SK-N-SH (cell line): ENCODE results near the gene TRPV5. TPM values are rescaled to one million over a fixed set of nuclear protein-coding genes. Genes with fewer than 3 reads are reported as not detected.
A peak's percentile ranks its signal among the peaks of the same experiment; 100 is the strongest.

ENCODE experiments used
- CTCF ChIA-PET: fragments of 300-600, 350-600 bp; formaldehyde crosslinking; extraction: SDS; loops from one replicate; lab custom pipeline; 2021; lab: Yijun Ruan, JAX
- POLR2A ChIA-PET: fragments of 350-600 bp; sonication (Branson Sonifier 250); formaldehyde crosslinking; extraction: SDS; loops from one replicate; lab custom pipeline; 2020; ENCODE audit warnings: antibody characterized with exemption, inconsistent platforms; lab: Yijun Ruan, JAX
- DNase-seq: peaks from one replicate; pipeline ENCODE4 v3.0.0; 2012
- H2AFZ ChIP-seq: fragments of 200-600 bp; sonication (generic); 2 replicates; pipeline ENCODE4 v1.8.1; 2016; ENCODE audit warnings: antibody characterized with exemption, mild to moderate bottlenecking, low read depth
- H3F3A ChIP-seq: fragments of 200-600 bp; sonication (generic); replicated peaks from 2 replicates; pipeline ENCODE3; 2016; ENCODE audit warnings: antibody characterized with exemption, mild to moderate bottlenecking; ENCODE audit not compliant: insufficient read depth
- H3K27ac ChIP-seq, 2 experiments: fragments of 200-500 bp in 1 of 2; fragments of 200-600 bp in 1 of 2; sonication (Bioruptor generic) in 1 of 2; sonication (generic), shearing (Covaris generic) in 1 of 2; 2 replicates each; pipeline versions ENCODE4 v1.5.1 to v1.6.1; 2014 to 2016; ENCODE audit warnings: low read depth in 2 of 2, inconsistent platforms in 1 of 2, low read length in 1 of 2, mild to moderate bottlenecking in 1 of 2, mixed read lengths in 1 of 2
- H3K27me3 ChIP-seq: fragments of 200-600 bp; sonication (generic), shearing (Covaris generic); 2 replicates; pipeline ENCODE4 v1.6.1; 2016; ENCODE audit warnings: mixed run types; ENCODE audit not compliant: insufficient read depth
- H3K36me3 ChIP-seq, 2 experiments: fragments of 200-500 bp in 1 of 2; fragments of 200-600 bp in 1 of 2; sonication (Bioruptor generic) in 1 of 2; sonication (generic) in 1 of 2; replicated peaks in 1 of 2; 2 replicates each; pipeline versions ENCODE3 to v1.5.1; 2014 to 2016; ENCODE audit warnings: low read length in 1 of 2, mild to moderate bottlenecking in 1 of 2; ENCODE audit not compliant: insufficient read depth in 2 of 2, control insufficient read depth in 1 of 2
- H3K4me1 ChIP-seq, 2 experiments: fragments of 200-500 bp in 1 of 2; fragments of 200-600 bp in 1 of 2; sonication (Bioruptor generic) in 1 of 2; sonication (generic), shearing (Covaris generic) in 1 of 2; 2 replicates each; pipeline versions ENCODE4 v1.5.1 to v1.6.1; 2014 to 2016; ENCODE audit warnings: low read depth in 1 of 2, low read length in 1 of 2, mixed run types in 1 of 2; ENCODE audit not compliant: insufficient read depth in 2 of 2, control insufficient read depth in 1 of 2
- H3K4me2 ChIP-seq: fragments of 200-600 bp; sonication (generic), shearing (Covaris generic); 2 replicates; pipeline ENCODE4 v1.6.1; 2017; ENCODE audit warnings: mixed run types
- H3K4me3 ChIP-seq, 2 experiments: fragments of 200-500 bp in 1 of 2; fragments of 200-600 bp in 1 of 2; sonication (Bioruptor generic) in 1 of 2; sonication (generic), shearing (Covaris generic) in 1 of 2; 2 replicates each; pipeline versions ENCODE4 v1.5.1 to v1.8.1; 2014 to 2016; ENCODE audit warnings: low read depth in 2 of 2, inconsistent platforms in 1 of 2, low read length in 1 of 2, mild to moderate bottlenecking in 1 of 2, mixed read lengths in 1 of 2, moderate library complexity in 1 of 2
- H3K79me2 ChIP-seq: fragments of 200-600 bp; sonication (generic); 2 replicates; pipeline ENCODE4 v1.8.1; 2017; ENCODE audit warnings: mild to moderate bottlenecking; ENCODE audit not compliant: insufficient read depth
- H3K9ac ChIP-seq: fragments of 200-600 bp; sonication (generic); 2 replicates; pipeline ENCODE4 v1.6.1; 2017; ENCODE audit warnings: mixed run types
- H3K9me2 ChIP-seq: fragments of 200-600 bp; sonication (generic); 2 replicates; pipeline ENCODE4 v1.6.1; 2017; ENCODE audit warnings: mixed run types
- H3K9me3 ChIP-seq: fragments of 200-600 bp; sonication (generic); 2 replicates; pipeline ENCODE4 v1.6.1; 2017; ENCODE audit warnings: mixed run types, mild to moderate bottlenecking, moderate library complexity
- H4K20me1 ChIP-seq: fragments of 200-600 bp; sonication (generic); 2 replicates; pipeline ENCODE4 v1.6.1; 2017; ENCODE audit warnings: mild to moderate bottlenecking, mixed run types; ENCODE audit not compliant: insufficient read depth
- CTCF ChIP-seq: fragments of 200-600 bp; sonication (generic); IDR thresholded peaks from 2 replicates; pipeline ENCODE4 v1.6.1; 2017; ENCODE audit warnings: antibody characterized with exemption, mild to moderate bottlenecking, moderate library complexity
- GATA2 ChIP-seq: sonication (generic); formaldehyde crosslinking; IDR thresholded peaks from 2 replicates; pipeline ENCODE4 v1.5.0; 2020; ENCODE audit warnings: mild to moderate bottlenecking, missing genetic modification reagents
- IRF3 ChIP-seq: fragments of 150-350 bp; IDR thresholded peaks from 2 replicates; pipeline ENCODE4 v1.6.1; 2016; ENCODE audit warnings: mild to moderate bottlenecking, low read depth, low read length
- MAX ChIP-seq: IDR thresholded peaks from 2 replicates; pipeline ENCODE4 v1.4.0; 2012; ENCODE audit warnings: low read depth
- MEF2A ChIP-seq: IDR thresholded peaks from 2 replicates; pipeline ENCODE4 v1.4.0; 2012; ENCODE audit warnings: low read depth, borderline replicate concordance
- PBX3 ChIP-seq: IDR thresholded peaks from 2 replicates; pipeline ENCODE4; 2012
- POLR2AphosphoS5 ChIP-seq: IDR thresholded peaks from 2 replicates; pipeline ENCODE4 v1.6.1; 2012; ENCODE audit warnings: low read depth, low read length
- RAD21 ChIP-seq: IDR thresholded peaks from 2 replicates; pipeline ENCODE4 v1.6.1; 2012; ENCODE audit warnings: mild to moderate bottlenecking, low read length
- REST ChIP-seq: IDR thresholded peaks from 2 replicates; pipeline ENCODE4 v1.6.1; 2012; ENCODE audit warnings: mild to moderate bottlenecking, low read depth, low read length, moderate library complexity
- SIN3A ChIP-seq: IDR thresholded peaks from 2 replicates; pipeline ENCODE4 v1.6.1; 2012; ENCODE audit warnings: low read depth, mild to moderate bottlenecking, low read length, moderate library complexity, borderline replicate concordance
- SMC3 ChIP-seq: IDR thresholded peaks from 2 replicates; pipeline ENCODE4 v1.6.1; 2012; ENCODE audit warnings: low read depth, low read length, improper control_type of control experiment
- ZBTB33 ChIP-seq: IDR thresholded peaks from 2 replicates; pipeline ENCODE4 v1.4.0; 2012; ENCODE audit warnings: low read depth, borderline replicate concordance
- WGBS: methylation state at CpG from one replicate; pipeline ENCODE4 v1.1.6; 2017; ENCODE audit warnings: low lambda C conversion rate; 5-methylcytosine and 5-hydroxymethylcytosine counted together
- polyA plus RNA-seq, 3 experiments: library from polyadenylated mRNA; depleted of rRNA; stranded (reverse); fragments of >200 nt; gene quantifications; 2 replicates each; pipeline ENCODE4 v1.2.3, GENCODE V29; 2012

The TRPV5 gene
- polyA plus RNA-seq, 1 of the 3 experiments (the other 2 are of a cell fraction) = not detected

GRCh38 chr7:142880876-142881505 lies 52.6 kb downstream of the TRPV5 start:
- Histone ChIP-seq H3K36me3 (no peaks in the 10 kb centered on the region), H3F3A (no peaks in the 10 kb centered on the region), H3K4me1 (no peaks in the 10 kb centered on the region), H4K20me1 (no peaks in the 10 kb centered on the region), H3K4me2 (no peak overlapping the region), H3K9me2 (no peaks in the 10 kb centered on the region), H3K79me2 (no peaks in the 10 kb centered on the region), H2AFZ (no peak overlapping the region), H3K9me3 (no peaks in the 10 kb centered on the region), H3K27me3 (peaks cover 79% of the 10 kb centered on the region), H3K4me3 (no peak overlapping the region; a peak in 1 of 4 replicates), H3K9ac (no peak overlapping the region), H3K27ac (no peak overlapping the region)
- ChIA-PET CTCF (interaction anchor here (0.6 to 10.7 kb wide), 20 partner anchors 11 to 446 kb away, joined by 3 to 120 read pairs (median 3); partner anchors contain the start of gene EPHB6), POLR2A (no interaction called here)
- WGBS = 7% methylated on average over 7 of the region's 8 CpGs
- TF ChIP-seq SMC3 (peak; percentile 62), ZBTB33 (no peak), SIN3A (no peak), REST (no peak), MAX (no peak), PBX3 (no peak), IRF3 (no peak), RAD21 (peak; percentile 48), CTCF (peak; percentile 75), POLR2AphosphoS5 (no peak), MEF2A (no peak), GATA2 (CRISPR knock-in tag) (no peak)
- DNase-seq = peak; percentile 73
